ENCODE measurements around the gene PACS2.

PACS2 gene

GRCh38 chr14:105414456-105415371, 100.2 kb downstream of the PACS2 start:
- DNase-seq: peak; percentile 88

GRCh38 chr14:105415481-105416428, 101.2 kb downstream of the PACS2 start:
- DNase-seq: no peak

- no peak for DNase-seq
Measured at GRCh38 chr14:105416671-105417070, 102.1 kb downstream of the PACS2 start.

GRCh38 chr14:105417690-105418121, 103.2 kb downstream of the PACS2 start:
- no peak for DNase-seq

GRCh38 chr14:105418269-105419194, 104.0 kb downstream of the PACS2 start:
- DNase-seq: no peak

GRCh38 chr14:105419195-105420091, 104.9 kb downstream of the PACS2 start, which contains the start of gene MTA1:
Gene MTA1 (plus strand): TSS chr14:105419827. CDS start chr14:105420036, 209 bp downstream.
- DNase-seq: no peak

- DNase-seq: no peak
Measured at GRCh38 chr14:105420101-105420973, 105.8 kb downstream of the PACS2 start.

GRCh38 chr14:105420974-105421674, 106.6 kb downstream of the PACS2 start:
- DNase-seq: no peak

- no peak for DNase-seq
Measured at GRCh38 chr14:105421723-105422615, 107.4 kb downstream of the PACS2 start.

- no peak for DNase-seq
Measured at GRCh38 chr14:105422695-105423487, 108.3 kb downstream of the PACS2 start.

GRCh38 chr14:105423488-105424195, 109.1 kb downstream of the PACS2 start:
- no peak for DNase-seq

- DNase-seq: no peak
Measured at GRCh38 chr14:105424861-105425260, 110.3 kb downstream of the PACS2 start.

- no peak for DNase-seq
Measured at GRCh38 chr14:105425823-105426247, 111.3 kb downstream of the PACS2 start.

GRCh38 chr14:105426416-105427130, 112.0 kb downstream of the PACS2 start:
- no peak for DNase-seq

GRCh38 chr14:105427412-105427811, 112.9 kb downstream of the PACS2 start:
- no peak for DNase-seq

GRCh38 chr14:105427936-105428485, 113.5 kb downstream of the PACS2 start:
- no peak for DNase-seq

Data from left hindlimb (tissue), 1 donor.